Activated B cell treated with CpG ODN at 0.5 μM for 24 hours (primary cell): ENCODE measurements around the gene ELOVL7. TPM values are rescaled to one million over a fixed set of nuclear protein-coding genes. Genes with fewer than 3 reads are reported as not detected.

Experiments used
- ATAC-seq: fragments of 200-7000 bp; cut with Tn5 transposase; one replicate; pipeline ENCODE4 v1.10.0; 2021; ENCODE audit warnings: low read depth, mild to moderate bottlenecking, moderate library complexity
- CTCF ChIA-PET: fragments of 350-600 bp; sonication (Branson Sonifier 250); formaldehyde crosslinking; loops from one replicate; lab custom pipeline; 2021; ENCODE audit warnings: antibody characterized with exemption; lab: Charles Lee
- POLR2A ChIA-PET: fragments of 350-600 bp; sonication (Branson Sonifier 250); formaldehyde crosslinking; loops from one replicate; lab custom pipeline; 2021; ENCODE audit warnings: antibody characterized with exemption; lab: Charles Lee
- DNase-seq: peaks from one replicate; pipeline ENCODE4 v3.0.0; 2022
- H3K27ac Mint-ChIP-seq: one replicate; pipeline ENCODE4 v1.8.0; 2020; ENCODE audit warnings: mixed read lengths
- H3K27me3 Mint-ChIP-seq: one replicate; pipeline ENCODE4 v1.8.0; 2021; ENCODE audit warnings: mixed read lengths
- H3K36me3 Mint-ChIP-seq: one replicate; pipeline ENCODE4 v1.8.0; 2021; ENCODE audit warnings: low read depth, mixed read lengths
- H3K4me1 Mint-ChIP-seq: one replicate; pipeline ENCODE4 v1.8.0; 2021; ENCODE audit warnings: mixed read lengths
- H3K4me3 Mint-ChIP-seq: one replicate; pipeline ENCODE4 v1.8.0; 2020; ENCODE audit warnings: mild to moderate bottlenecking, mixed read lengths
- H3K9me3 Mint-ChIP-seq: one replicate; pipeline ENCODE4 v1.8.0; 2020; ENCODE audit warnings: mixed read lengths
- CTCF ChIP-seq: fragments of 200-600 bp; IDR thresholded peaks from one replicate; pipeline ENCODE4 v1.8.0; 2022; ENCODE audit warnings: antibody characterized with exemption, mild to moderate bottlenecking
- intact Hi-C: fragments of 100-400 bp; cut with micrococcal nuclease; formaldehyde crosslinking; loops from one replicate; pipeline ENCODE4 v1.15.1; 2024
- total RNA-seq: library from RNA; stranded (reverse); gene quantifications from 2 replicates; pipeline ENCODE4 v1.2.3, GENCODE V29; 2022

ELOVL7 gene
- total RNA-seq, 1 donor from 2014 or later: 0.69 TPM

- POLR2A ChIA-PET: no interaction called here
- Mint-ChIP-seq H3K27ac (no peak overlapping the region), H3K4me1 (peaks cover 11% of the 10 kb centered on the region), H3K27me3 (no peaks in the 10 kb centered on the region), H3K9me3 (no peaks in the 10 kb centered on the region), H3K36me3 (no peaks in the 10 kb centered on the region), H3K4me3 (no peak overlapping the region)
- no peak for ATAC-seq
- intact Hi-C loops: loop anchor here (10.0 kb wide), 1 partner anchor 141 kb away; the partner anchor contains the start of gene ELOVL7
- CTCF ChIA-PET: no interaction called here
- TF ChIP-seq CTCF: no peak
- DNase-seq: no peak
These were observed 140.1 kb downstream of the ELOVL7 start for GRCh38 chr5:60703944-60704343.

Other genes starting within 250 kb of the ELOVL7 start
- gene DEPDC1B, start 144.1 kb downstream of the ELOVL7 start, total RNA-seq: 0.44 and 0.98 TPM in 2 replicates
- 10.7 and 11.2 TPM in 2 replicates for gene ERCC8, start 100.8 kb upstream of the ELOVL7 start, total RNA-seq
- gene NDUFAF2, start 100.9 kb upstream of the ELOVL7 start, total RNA-seq: 13.1 and 20.0 TPM in 2 replicates